Pancreas (tissue), 10 donors: ENCODE measurements around the gene HEG1. TPM values are rescaled to one million over a fixed set of nuclear protein-coding genes. Genes with fewer than 3 reads are reported as not detected.

Experiments used
- ATAC-seq, 4 donors: fragments of 200-7000 bp; cut with Tn5 transposase; one replicate each; pipeline versions ENCODE4 v1.8.0 to v1.9.1; 2020; ENCODE audit warnings: mild to moderate bottlenecking in 4 of 4, moderate library complexity in 4 of 4
- DNase-seq, 6 donors: peaks; one replicate each; pipeline ENCODE4 v3.0.0-alpha.2; 2020
- FAIRE-seq: peaks from 2 replicates; lab custom pipeline; 2012; peaks lifted over from hg19 to GRCh38; lab: Jason Lieb, UNC
- H3K27ac ChIP-seq, 4 donors: fragments of 200-600 bp; sonication (generic); 1 replicate in 3 of 4; 2 replicates in 1 of 4; pipeline versions ENCODE4 v1.5.0 to v1.8.0; 2020
- H3K27me3 ChIP-seq, 4 donors: fragments of 200-600 bp; one replicate each; pipeline ENCODE4 v1.8.0; 2021
- H3K36me3 ChIP-seq, 3 donors: fragments of 200-600 bp; sonication (generic) in 1 of 3; one replicate each; pipeline versions ENCODE4 v1.5.0 to v1.8.0; 2020 to 2021
- H3K4me1 ChIP-seq, 3 donors: fragments of 200-600 bp; one replicate each; pipeline ENCODE4 v1.8.0; 2021
- H3K4me3 ChIP-seq, 4 donors: fragments of 200-600 bp; sonication (generic) in 2 of 4; one replicate each; pipeline versions ENCODE4 v1.5.0 to v1.8.0; 2020 to 2021
- H3K9me3 ChIP-seq, 4 donors: fragments of 200-600 bp; one replicate each; pipeline ENCODE4 v1.8.0; 2021
- WGBS, 2 donors: extraction: QIAGEN DNeasy Blood & Tissue Kit; methylation state at CpG; one replicate each; pipeline ENCODE4 v1.1.7; 2013; 5-methylcytosine and 5-hydroxymethylcytosine counted together
- intact Hi-C, 3 donors: fragments of 100-400 bp; cut with DNase I; formaldehyde crosslinking; loops; one replicate each; pipeline versions ENCODE4 v1.11.1 to v1.14.2; 2022
- polyA plus RNA-seq, 2 donors: library from polyadenylated mRNA; stranded (reverse); fragments of 200-250 nt; gene quantifications; one replicate each; pipeline ENCODE4 v1.2.3, GENCODE V29; 2013
- total RNA-seq, 6 donors: library from RNA; stranded (reverse); fragmentation: NEBNext Ultra II Directional in 4 of 6; extraction: Animal tissue kit (Norgen Biotek cat#: 25700) in 4 of 6; gene quantifications; one replicate each; pipeline versions ENCODE4 v1.2.1 to v1.2.4, GENCODE V29; 2021 to 2023
- TF ChIP-seq, protein P1 (sequence below), 4 donors: fragments of 200-600 bp; sonication (generic) in 3 of 4; IDR thresholded peaks; one replicate each; pipeline versions ENCODE4 v1.5.0 to v1.8.0; 2021; ENCODE audit warnings: antibody characterized with exemption in 4 of 4
- donor health status: healthy with polysubstance abuse.
- donor health status: DM: no; HTN: no; CAD: no; lungs with moderate emphysema.
- donor health status: DM: no; HTN: no; CAD: no.
- donor health status: control.
- donor health status: control.
- donor health status: Bipolar disorder and iron deficiency.
- donor health status: DM: yes; HTN: yes; CAD: no.
- donor health status: DM: no; HTN: no; CAD: no.
- donor health status: DM: no; HTN: no; CAD: no.
- donor health status: DM: yes; HTN: yes; CAD: no.

The HEG1 gene
- total and polyA plus RNA-seq, 8 donors, result 9.6 to 36.6 (median 20.9) TPM

- ATAC-seq (no peak), DNase-seq (no peak), FAIRE-seq (no peak)
- H3K36me3 ChIP-seq, result no peaks in the 10 kb centered on the region
- H3K4me3 ChIP-seq, result peak overlapping the region in 1 of 4 donors; percentile 52
- H3K27ac ChIP-seq, result no peak overlapping the region
- H3K4me1 ChIP-seq, result peaks cover 0 to 12% (median 0%) of the 10 kb centered on the region in 3 donors
- intact Hi-C loops, result no loop called here
- no peaks in the 10 kb centered on the region for H3K27me3 ChIP-seq
- 82 to 90% methylated on average over 2 of the region's 2 CpGs for WGBS, 2 donors
- no peaks in the 10 kb centered on the region for H3K9me3 ChIP-seq
- TF ChIP-seq, protein P1, sequence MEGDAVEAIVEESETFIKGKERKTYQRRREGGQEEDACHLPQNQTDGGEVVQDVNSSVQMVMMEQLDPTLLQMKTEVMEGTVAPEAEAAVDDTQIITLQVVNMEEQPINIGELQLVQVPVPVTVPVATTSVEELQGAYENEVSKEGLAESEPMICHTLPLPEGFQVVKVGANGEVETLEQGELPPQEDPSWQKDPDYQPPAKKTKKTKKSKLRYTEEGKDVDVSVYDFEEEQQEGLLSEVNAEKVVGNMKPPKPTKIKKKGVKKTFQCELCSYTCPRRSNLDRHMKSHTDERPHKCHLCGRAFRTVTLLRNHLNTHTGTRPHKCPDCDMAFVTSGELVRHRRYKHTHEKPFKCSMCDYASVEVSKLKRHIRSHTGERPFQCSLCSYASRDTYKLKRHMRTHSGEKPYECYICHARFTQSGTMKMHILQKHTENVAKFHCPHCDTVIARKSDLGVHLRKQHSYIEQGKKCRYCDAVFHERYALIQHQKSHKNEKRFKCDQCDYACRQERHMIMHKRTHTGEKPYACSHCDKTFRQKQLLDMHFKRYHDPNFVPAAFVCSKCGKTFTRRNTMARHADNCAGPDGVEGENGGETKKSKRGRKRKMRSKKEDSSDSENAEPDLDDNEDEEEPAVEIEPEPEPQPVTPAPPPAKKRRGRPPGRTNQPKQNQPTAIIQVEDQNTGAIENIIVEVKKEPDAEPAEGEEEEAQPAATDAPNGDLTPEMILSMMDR (IDR thresholded peaks at IDR 0.05), result no peak
Measured at GRCh38 chr3:125053304-125053699, 2.5 kb downstream of the HEG1 start.

DNA sequence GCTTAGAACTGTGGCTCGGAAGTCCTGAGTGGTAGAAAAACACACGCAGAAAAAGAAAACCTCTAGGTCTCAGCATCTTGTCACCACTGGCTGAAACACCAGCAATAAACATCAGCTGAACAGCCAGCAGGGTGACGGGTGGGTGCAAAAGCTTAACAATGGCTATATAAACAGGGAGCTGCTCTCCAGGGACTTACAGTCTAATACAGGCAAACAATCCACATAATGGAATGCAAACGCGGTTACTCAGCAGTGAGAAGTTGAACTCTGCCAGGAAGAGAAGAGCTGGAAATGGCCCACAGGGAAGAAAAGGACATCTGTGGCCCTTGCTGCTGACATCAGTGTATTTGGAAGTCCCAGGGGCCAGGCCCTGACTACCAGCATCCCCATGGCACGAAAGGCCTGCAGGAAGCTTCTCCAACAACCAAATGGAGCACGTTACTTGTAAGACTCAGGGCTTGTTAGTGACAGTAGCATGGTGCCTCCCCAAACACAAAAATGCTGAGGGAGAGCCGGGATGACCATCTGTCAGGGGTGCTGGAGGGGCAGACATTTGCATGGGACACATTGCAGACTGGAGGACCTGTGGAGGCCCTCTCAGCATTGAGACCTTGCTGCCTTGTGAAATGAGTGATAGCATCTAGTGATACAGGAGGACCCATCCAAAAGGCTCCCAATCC lies 3.0 kb downstream of the HEG1 start:
- TF ChIP-seq, protein P1 (IDR thresholded peaks at IDR 0.05), result no peak
- FAIRE-seq (no peak), DNase-seq (no peak), ATAC-seq (no peak)
- intact Hi-C loops, result no loop called here
- 64 to 65% methylated on average over 8 of the region's 8 CpGs for WGBS, 2 donors
- H3K36me3 ChIP-seq, result no peaks in the 10 kb centered on the region
- no peaks in the 10 kb centered on the region for H3K9me3 ChIP-seq
- H3K4me1 ChIP-seq, result peaks cover 0 to 12% (median 0%) of the 10 kb centered on the region in 3 donors
- peak overlapping the region in 2 of 4 donors; percentile 14 to 18 for H3K4me3 ChIP-seq
- H3K27me3 ChIP-seq, result no peaks in the 10 kb centered on the region
- H3K27ac ChIP-seq, result peak overlapping the region in 2 of 4 donors; percentile 40 to 46

DNA sequence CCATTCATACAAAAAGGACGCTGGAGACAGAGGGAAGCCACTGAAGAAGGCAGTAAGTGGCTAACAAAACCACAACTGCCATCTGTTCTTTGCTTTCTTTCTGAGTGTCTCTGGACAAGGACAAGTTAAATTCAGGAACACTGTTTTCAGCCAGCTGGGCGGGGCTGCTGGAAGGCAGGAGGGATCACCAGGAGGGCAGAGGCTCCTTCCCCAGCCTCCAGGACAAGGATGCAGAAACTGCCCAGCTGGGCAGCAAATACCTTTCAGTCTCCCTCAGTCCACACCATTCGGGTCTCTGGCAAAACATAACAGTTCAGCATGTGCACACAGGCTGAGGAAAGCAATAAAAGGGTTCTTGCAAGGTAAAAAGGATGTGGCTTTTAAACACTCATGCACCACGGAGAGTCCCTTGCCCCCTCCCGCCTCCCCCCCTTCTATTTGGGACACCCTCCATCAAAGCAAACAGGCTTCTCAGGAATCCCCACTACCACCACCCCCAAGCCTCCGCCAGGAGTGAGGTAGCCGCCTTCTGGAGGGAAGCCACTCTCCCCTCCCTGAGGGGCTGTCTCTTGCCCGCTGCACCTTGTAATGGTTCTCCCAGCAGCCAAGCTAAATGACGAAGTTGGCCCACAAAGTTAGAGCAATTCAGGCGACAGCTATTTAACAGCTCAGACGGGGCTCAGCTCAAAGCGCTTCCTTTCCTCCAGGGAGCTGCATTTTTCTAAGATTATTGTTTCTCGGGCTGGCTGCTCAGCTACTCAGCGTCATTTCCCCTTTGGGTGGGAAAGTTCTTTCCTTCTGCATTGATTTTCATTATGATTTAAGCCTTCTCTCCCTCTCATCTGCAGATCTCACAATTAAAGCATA lies 3.8 kb downstream of the HEG1 start:
- no peak for FAIRE-seq
- Histone ChIP-seq H3K27me3 (no peaks in the 10 kb centered on the region), H3K4me3 (peak overlapping the region in 2 of 4 donors; percentile 14 to 18), H3K36me3 (no peaks in the 10 kb centered on the region), H3K4me1 (peaks cover 0 to 12% (median 0%) of the 10 kb centered on the region in 3 donors), H3K27ac (peak overlapping the region in 2 of 4 donors; percentile 40 to 46), H3K9me3 (no peaks in the 10 kb centered on the region)
- no peak for DNase-seq
- no peak for ATAC-seq
- intact Hi-C loops, result no loop called here
- TF ChIP-seq, protein P1 (IDR thresholded peaks at IDR 0.05), result no peak
- 36 to 46% methylated on average over 14 of the region's 14 CpGs for WGBS, 2 donors

- DNase-seq (no peak), ATAC-seq (no peak), FAIRE-seq (no peak)
- Histone ChIP-seq H3K27ac (peak overlapping the region in 1 of 4 donors; percentile 46), H3K4me1 (peaks cover 0 to 12% (median 0%) of the 10 kb centered on the region in 3 donors), H3K4me3 (no peak overlapping the region), H3K9me3 (no peaks in the 10 kb centered on the region), H3K36me3 (no peaks in the 10 kb centered on the region), H3K27me3 (no peaks in the 10 kb centered on the region)
- TF ChIP-seq, protein P1 (IDR thresholded peaks at IDR 0.05), result no peak
- 77 to 88% methylated on average over 7 of the region's 7 CpGs for WGBS, 2 donors
- intact Hi-C loops, result no loop called here
Measured at GRCh38 chr3:125051205-125051604, 4.6 kb downstream of the HEG1 start.
